ENCODE measurements around the gene SRA1.

SRA1 gene

DNA sequence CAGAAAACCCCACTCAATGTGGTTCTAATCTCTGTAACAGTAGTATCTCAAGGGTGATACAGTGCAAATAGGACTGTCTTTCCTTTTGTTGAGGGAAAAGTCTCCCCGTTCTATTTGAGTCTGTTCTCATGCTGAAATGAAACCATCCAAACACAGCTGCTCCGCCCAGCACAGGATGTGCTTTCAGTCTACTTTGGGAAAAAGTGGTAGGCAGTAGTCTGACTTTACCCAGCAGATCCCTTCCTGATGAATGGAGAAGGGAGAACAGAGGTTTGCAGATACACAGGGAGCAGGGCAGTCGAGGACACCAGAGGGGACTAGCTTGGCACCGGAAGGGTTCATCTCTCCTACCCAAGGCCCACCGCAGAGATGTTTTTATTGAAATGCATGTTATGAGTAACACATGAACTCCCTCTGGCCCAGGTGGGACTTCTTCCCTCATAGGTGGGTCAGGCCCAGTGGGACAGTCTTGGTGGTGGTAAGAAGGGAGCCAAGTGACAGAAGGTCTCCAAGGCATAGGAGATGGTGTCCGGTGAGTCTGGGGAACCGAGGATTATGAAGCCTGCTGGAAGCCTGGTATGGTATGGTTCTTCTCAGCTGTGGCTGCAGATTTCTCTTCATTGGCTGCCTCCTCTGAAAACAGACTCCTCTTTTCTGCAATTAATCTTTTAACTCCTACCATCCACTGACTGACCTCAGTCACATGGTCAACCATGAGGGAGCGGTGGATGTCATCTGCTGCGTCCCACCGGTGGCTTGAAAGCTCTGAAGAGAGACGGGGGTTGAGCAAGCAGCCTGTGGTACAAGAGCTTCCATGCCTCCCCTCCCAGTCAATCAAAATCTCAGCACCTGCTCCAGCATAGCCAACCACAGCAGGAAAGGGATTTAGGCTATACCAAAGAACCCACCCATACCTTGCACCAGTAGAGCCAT lies 6.9 kb downstream of the SRA1 start:
- no peak for DNase-seq (ENCODE audit: low spot score)

GRCh38 chr5:140549237-140550144 lies 7.8 kb downstream of the SRA1 start:
- DNase-seq (ENCODE audit: low spot score): no peak

DNA sequence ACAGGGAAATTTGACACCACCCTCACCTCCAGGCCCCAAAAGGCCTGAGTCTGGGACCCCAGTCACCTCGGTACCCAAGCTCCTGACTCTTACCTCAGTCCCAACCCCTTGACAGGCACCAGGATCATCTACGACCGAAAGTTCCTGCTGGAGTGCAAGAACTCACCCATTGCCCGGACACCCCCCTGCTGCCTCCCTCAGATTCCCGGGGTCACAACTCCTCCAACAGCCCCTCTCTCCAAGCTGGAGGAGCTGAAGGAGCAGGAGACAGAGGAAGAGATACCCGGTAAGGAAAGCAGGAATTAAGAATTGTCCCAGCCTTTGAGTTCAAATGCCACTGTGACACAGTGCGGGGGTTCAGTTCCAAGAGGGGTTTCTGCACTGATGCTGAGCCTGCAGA lies 8.5 kb downstream of the SRA1 start:
- DNase-seq (ENCODE audit: low spot score): no peak

- no peak for DNase-seq (ENCODE audit: low spot score)
Measured at GRCh38 chr5:140548300-140548688, 9.0 kb downstream of the SRA1 start.

DNA sequence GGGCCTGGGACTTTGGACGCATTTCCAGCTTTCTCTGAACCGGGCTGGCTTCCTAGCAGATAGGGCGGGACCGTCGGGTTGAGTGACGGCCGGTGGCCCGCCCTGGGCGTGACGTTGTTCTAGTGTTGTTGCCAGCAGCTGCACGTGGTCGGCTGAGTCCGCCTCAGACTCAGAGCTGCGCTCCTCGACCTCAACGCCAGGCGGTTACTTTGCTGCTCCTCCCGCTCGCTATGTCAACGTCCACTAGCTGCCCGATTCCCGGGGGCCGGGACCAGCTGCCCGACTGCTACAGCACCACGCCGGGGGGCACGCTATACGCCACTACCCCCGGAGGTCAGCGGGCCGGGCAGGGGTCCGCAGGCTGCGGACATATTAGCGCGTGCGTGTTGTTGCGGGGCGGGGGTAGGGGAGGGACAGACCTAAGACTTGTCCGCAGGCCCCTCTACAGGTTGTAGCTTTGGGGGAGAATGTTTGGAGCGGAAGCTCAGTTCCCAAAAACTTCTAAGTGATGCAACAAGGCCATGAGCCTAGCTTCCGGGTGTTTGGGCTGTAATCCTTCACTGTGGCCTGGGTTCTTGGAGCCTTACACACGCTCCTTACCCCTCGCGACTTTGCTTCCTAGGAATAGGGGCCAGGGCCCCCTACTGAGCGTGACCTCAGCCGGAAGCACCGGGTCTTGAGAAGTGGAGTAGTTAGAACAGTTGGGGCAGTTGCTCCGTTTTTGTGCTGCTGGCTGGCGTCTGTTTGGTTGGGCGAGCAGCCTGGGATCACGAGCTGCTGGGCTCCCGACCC lies 9.6 kb downstream of the SRA1 start, which contains the start of gene EIF4EBP3:
Gene EIF4EBP3 (plus strand): TSS at position 155 of the 792 bp plus-strand sequence. CDS start 76 bp downstream, at position 231.
- DNase-seq (ENCODE audit: low spot score): peak; percentile 95

- no peak for DNase-seq (ENCODE audit: low spot score)
Measured at GRCh38 chr5:140546851-140547507, 10.3 kb downstream of the SRA1 start.

DNA sequence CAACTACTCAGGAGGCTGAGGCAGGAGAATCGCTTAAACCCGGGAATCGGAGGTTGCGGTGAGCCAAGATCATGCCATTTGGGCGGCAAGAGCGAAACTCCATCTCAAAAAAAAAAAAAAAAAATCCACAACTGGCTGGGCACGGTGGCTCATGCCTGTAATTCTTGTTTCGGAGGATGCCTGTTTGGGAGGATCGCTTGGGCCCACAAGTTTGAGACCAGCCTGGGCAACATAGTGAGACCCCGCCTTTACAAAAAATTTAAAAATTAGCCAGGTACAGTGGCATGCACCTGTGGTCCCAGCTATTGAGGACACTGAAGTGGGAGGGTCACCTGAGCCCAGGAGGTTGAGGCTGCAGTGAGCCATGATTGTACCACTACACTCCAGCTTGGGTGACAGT lies 11.7 kb downstream of the SRA1 start:
- no peak for DNase-seq (ENCODE audit: low spot score)

DNA sequence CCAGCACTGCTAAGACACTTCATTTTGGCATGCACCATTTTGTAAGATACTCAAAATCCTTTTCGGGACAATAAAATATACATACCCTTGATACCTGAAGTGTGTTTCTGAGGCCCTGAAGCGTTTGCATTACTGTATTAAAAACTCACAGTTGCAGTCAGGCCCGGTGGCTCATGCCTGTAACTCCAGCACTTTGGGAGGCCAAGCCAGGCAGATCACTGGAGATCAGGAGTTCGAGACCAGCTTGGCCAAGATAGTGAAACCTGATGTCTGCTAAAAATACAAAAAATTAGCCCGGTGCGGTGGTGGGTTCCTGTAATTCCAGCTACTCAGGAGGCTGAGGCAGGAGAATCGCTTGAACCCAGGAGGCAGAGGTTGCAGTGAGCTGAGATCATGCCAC lies 12.3 kb downstream of the SRA1 start:
- DNase-seq (ENCODE audit: low spot score): no peak

DNA sequence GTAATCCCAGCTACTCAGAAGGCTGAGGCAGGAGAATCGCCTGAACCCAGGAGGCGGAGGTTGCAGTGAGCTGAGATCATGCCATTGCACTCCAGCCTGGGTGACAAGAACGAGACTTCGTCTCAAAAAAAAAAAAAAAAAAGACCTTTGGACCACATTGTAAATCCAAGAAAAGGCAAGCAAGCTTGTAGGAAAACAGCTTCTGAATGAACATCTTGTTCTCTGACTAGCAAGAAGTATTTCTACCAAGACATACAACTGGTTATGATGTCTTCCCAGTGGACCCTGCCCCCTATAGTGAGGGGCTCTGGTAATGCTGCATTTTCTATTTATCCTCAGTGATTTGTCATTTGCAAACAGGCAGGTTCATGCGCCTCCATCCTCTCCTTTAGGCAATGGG lies 14.3 kb downstream of the SRA1 start:
- DNase-seq (ENCODE audit: low spot score): no peak

GRCh38 chr5:140540227-140540626 lies 17.0 kb downstream of the SRA1 start:
- DNase-seq (ENCODE audit: low spot score): no peak

GRCh38 chr5:140524003-140524402 lies 33.3 kb downstream of the SRA1 start:
- no peak for DNase-seq (ENCODE audit: low spot score)

DNA sequence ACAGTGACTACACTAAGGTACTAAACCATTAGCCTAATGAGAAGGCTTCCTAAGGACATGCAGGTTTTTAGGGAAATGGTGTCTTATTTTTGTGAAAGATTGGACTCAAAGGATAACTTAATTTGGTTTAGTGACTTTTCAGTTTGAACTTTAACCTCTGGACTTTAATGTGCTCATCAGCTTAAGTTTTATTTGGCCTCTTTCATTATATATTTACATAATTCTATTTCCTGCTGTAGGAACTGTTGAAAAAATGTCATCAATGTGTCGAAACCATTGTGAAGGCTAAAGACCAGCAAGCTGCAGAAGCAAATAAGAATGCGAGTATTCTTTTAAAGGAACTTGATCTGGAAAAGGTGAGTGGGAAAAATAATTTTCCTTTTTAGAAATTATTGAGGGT lies 44.1 kb downstream of the SRA1 start:
- no peak for DNase-seq (ENCODE audit: low spot score)

- no peak for DNase-seq (ENCODE audit: low spot score)
Measured at GRCh38 chr5:140509898-140510297, 47.4 kb downstream of the SRA1 start.

DNA sequence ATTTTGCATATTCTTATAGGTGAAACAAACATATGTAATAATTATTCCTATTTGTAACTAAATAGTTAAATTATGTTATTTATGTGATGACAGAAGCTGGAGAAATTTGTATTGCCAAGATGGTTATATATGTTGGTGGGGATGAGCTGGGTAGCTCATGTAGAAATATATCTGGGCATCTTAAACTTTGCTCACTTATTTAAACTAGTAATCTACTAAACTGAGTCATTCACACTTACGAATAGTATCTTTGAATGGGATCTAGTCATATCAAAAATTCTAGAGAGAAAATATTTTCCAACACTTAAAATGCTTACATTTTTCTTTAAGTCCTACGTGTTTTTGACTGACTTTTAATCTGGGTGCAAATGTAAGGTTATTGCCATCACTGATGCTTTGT lies 54.4 kb downstream of the SRA1 start:
- no peak for DNase-seq (ENCODE audit: low spot score)

Measured in SW480 (cell line).